ENCODE measurements around the gene LRRFIP1. TPM values are rescaled to one million over a fixed set of nuclear protein-coding genes. Genes with fewer than 3 reads are reported as not detected.

LRRFIP1 gene
- total RNA-seq, 2 experiments from 2014 or later, result 157 to 161 TPM

- H3K36me3 Mint-ChIP-seq (ENCODE audit: low read depth), result no peaks in the 10 kb centered on the region
- DNase-seq (no peak), ATAC-seq (ENCODE audit: poor library complexity) (no peak)
- no peak overlapping the region for H3K27ac Mint-ChIP-seq
- H3K27me3 Mint-ChIP-seq, result no peaks in the 10 kb centered on the region
- intact Hi-C loops (cut with DNase I, micrococcal nuclease), result no loop called here
- no peaks in the 10 kb centered on the region for H3K9me3 Mint-ChIP-seq
- Histone ChIP-seq H3K4me1 (ENCODE audit: insufficient read depth, low read length) (no peaks in the 10 kb centered on the region), H3K36me3 (ENCODE audit: insufficient read depth, low read length) (no peaks in the 10 kb centered on the region), H3K4me3 (ENCODE audit: low read length) (no peak overlapping the region), H3K27me3 (ENCODE audit: control insufficient read depth in 1 of 2, insufficient read depth in 2 of 2, low read length in 2 of 2) (no peaks in the 10 kb centered on the region), H3K27ac (ENCODE audit: low read depth in 1 of 2, low read length in 2 of 2) (no peak overlapping the region), H3K9me3 (ENCODE audit: control insufficient read depth in 1 of 2, insufficient read depth in 1 of 2, low read length in 2 of 2) (no peaks in the 10 kb centered on the region)
- CTCF ChIA-PET, result interaction anchor here (0.6 kb wide), 1 partner anchor 12 kb away, joined by 3 read pairs; no protein-coding TSS in a partner anchor
- peaks cover 5% of the 10 kb centered on the region for H3K4me1 Mint-ChIP-seq (ENCODE audit: low read depth)
- no peak for TF ChIP-seq CTCF (IDR thresholded peaks at IDR 0.05)
- no peak overlapping the region for H3K4me3 Mint-ChIP-seq
- POLR2A ChIA-PET, result no interaction called here
These were observed 190.7 kb downstream of the LRRFIP1 start for GRCh38 chr2:237818066-237818473.

- intact Hi-C loops (cut with DNase I, micrococcal nuclease), result no loop called here
- H3K36me3 Mint-ChIP-seq (ENCODE audit: low read depth), result no peaks in the 10 kb centered on the region
- no peak overlapping the region for H3K4me3 Mint-ChIP-seq
- ChIA-PET CTCF (no interaction called here), POLR2A (no interaction called here)
- peaks cover 5% of the 10 kb centered on the region for H3K4me1 Mint-ChIP-seq (ENCODE audit: low read depth)
- no peak overlapping the region for H3K27ac Mint-ChIP-seq
- Histone ChIP-seq H3K27me3 (ENCODE audit: control insufficient read depth in 1 of 2, insufficient read depth in 2 of 2, low read length in 2 of 2) (no peaks in the 10 kb centered on the region), H3K4me1 (ENCODE audit: insufficient read depth, low read length) (no peaks in the 10 kb centered on the region), H3K9me3 (ENCODE audit: control insufficient read depth in 1 of 2, insufficient read depth in 1 of 2, low read length in 2 of 2) (no peaks in the 10 kb centered on the region), H3K36me3 (ENCODE audit: insufficient read depth, low read length) (no peaks in the 10 kb centered on the region), H3K27ac (ENCODE audit: low read depth in 1 of 2, low read length in 2 of 2) (no peak overlapping the region), H3K4me3 (ENCODE audit: low read length) (no peak overlapping the region)
- DNase-seq, result no peak
- no peak for ATAC-seq (ENCODE audit: poor library complexity)
- TF ChIP-seq CTCF (IDR thresholded peaks at IDR 0.05), result no peak
- H3K27me3 Mint-ChIP-seq, result no peaks in the 10 kb centered on the region
- no peaks in the 10 kb centered on the region for H3K9me3 Mint-ChIP-seq
These were observed 191.8 kb downstream of the LRRFIP1 start for GRCh38 chr2:237819231-237819630.

DNA sequence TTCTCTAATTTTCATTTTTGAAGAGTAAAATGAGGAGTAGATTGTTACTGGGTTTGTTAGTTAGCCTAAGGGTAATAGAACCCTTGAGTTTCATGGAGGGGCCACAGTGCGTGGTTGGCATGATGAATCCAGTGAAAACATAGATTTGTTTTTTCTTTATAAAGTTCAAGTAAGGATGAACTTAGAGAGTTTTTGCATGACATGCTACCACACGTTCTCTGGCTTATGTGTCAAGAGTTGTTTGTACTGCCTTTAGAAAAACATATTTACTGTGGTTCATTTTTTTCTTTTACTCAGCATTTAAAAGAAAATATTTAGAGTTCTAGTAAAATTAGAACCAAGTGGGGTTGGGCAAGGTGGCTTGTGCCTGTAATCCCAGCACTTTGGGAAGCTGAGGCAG lies 193.0 kb downstream of the LRRFIP1 start:
- intact Hi-C loops (cut with DNase I, micrococcal nuclease), result no loop called here
- no peak overlapping the region for H3K27ac ChIP-seq (ENCODE audit: low read depth in 1 of 2, low read length in 2 of 2)
- ATAC-seq (ENCODE audit: poor library complexity) (no peak), DNase-seq (no peak)
- Mint-ChIP-seq H3K4me1 (ENCODE audit: low read depth) (peaks cover 5% of the 10 kb centered on the region), H3K27me3 (no peaks in the 10 kb centered on the region), H3K36me3 (ENCODE audit: low read depth) (no peaks in the 10 kb centered on the region), H3K27ac (no peak overlapping the region), H3K4me3 (no peak overlapping the region), H3K9me3 (no peaks in the 10 kb centered on the region)
- H3K9me3 ChIP-seq (ENCODE audit: control insufficient read depth in 1 of 2, insufficient read depth in 1 of 2, low read length in 2 of 2), result no peaks in the 10 kb centered on the region
- no peaks in the 10 kb centered on the region for H3K27me3 ChIP-seq (ENCODE audit: control insufficient read depth in 1 of 2, insufficient read depth in 2 of 2, low read length in 2 of 2)
- ChIA-PET POLR2A (no interaction called here), CTCF (no interaction called here)
- no peak for TF ChIP-seq CTCF (IDR thresholded peaks at IDR 0.05)
- H3K4me1 ChIP-seq (ENCODE audit: insufficient read depth, low read length), result no peaks in the 10 kb centered on the region
- H3K36me3 ChIP-seq (ENCODE audit: insufficient read depth, low read length), result no peaks in the 10 kb centered on the region
- no peak overlapping the region for H3K4me3 ChIP-seq (ENCODE audit: low read length)

All from CD4-positive, alpha-beta T cell (primary cell).